Testis (tissue), 2 donors: Measurements from ENCODE around the gene NRXN3.

Source experiments
- POLR2A ChIP-seq: fragments of 450-650 bp; IDR thresholded peaks from one replicate; pipeline ENCODE4 v1.6.1; 2017; ENCODE audit warnings: antibody characterized with exemption, mild to moderate bottlenecking, moderate library complexity
- TF ChIP-seq, protein P1 (sequence below), 3 experiments: fragments of 450-650 bp in 2 of 3; fragments of 200-600 bp in 1 of 3; sonication (generic) in 1 of 3; IDR thresholded peaks; one replicate each; pipeline ENCODE4 v1.5.1; 2016 to 2019; ENCODE audit warnings: antibody characterized with exemption in 3 of 3, mild to moderate bottlenecking in 2 of 3, moderate library complexity in 1 of 3

DNA sequence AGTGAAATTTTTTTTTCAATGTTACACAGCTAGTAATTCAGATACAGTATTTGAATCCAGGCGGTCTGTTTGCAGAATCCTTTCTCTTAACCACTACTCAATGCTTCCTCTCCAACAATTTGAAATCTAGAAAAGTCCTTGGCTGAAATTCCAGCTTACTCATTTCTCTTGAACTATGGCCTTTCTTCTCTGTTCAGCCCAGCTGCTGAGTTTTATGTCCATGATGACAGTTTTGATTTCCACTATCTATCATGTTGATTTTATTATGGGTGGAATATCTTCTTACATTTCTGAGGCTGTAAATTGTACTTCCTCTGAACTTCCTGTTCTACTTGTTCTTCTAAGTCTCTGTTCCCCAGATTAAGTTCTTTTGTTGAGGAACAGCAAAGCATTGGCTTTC lies 1725.8 kb downstream of the NRXN3 start:
- TF ChIP-seq, protein P1, sequence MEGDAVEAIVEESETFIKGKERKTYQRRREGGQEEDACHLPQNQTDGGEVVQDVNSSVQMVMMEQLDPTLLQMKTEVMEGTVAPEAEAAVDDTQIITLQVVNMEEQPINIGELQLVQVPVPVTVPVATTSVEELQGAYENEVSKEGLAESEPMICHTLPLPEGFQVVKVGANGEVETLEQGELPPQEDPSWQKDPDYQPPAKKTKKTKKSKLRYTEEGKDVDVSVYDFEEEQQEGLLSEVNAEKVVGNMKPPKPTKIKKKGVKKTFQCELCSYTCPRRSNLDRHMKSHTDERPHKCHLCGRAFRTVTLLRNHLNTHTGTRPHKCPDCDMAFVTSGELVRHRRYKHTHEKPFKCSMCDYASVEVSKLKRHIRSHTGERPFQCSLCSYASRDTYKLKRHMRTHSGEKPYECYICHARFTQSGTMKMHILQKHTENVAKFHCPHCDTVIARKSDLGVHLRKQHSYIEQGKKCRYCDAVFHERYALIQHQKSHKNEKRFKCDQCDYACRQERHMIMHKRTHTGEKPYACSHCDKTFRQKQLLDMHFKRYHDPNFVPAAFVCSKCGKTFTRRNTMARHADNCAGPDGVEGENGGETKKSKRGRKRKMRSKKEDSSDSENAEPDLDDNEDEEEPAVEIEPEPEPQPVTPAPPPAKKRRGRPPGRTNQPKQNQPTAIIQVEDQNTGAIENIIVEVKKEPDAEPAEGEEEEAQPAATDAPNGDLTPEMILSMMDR (IDR thresholded peaks at IDR 0.05): no peak
- TF ChIP-seq POLR2A: no peak
